OCI-LY7 (cell line): Measurements from ENCODE around the gene ATP11A. TPM values are rescaled to one million over a fixed set of nuclear protein-coding genes. Genes with fewer than 3 reads are reported as not detected.
"Not testable (repeated sequence)": the region's sequence is repeated elsewhere in the genome, so short reads cannot be mapped to it uniquely, and the experiment has no call there.

Source experiments
- BruUV-seq: library from RNA; stranded (reverse); fragments of 400-500 nt; replicated peaks from 2 replicates; lab custom pipeline; 2021; lab: Mats Ljungman, UMichigan
- CTCF ChIA-PET: fragments of 300-600 bp; sonication (Branson Sonifier 250); formaldehyde crosslinking; loops from one replicate; lab custom pipeline; 2022; ENCODE audit warnings: antibody characterized with exemption; ENCODE audit not compliant: unreplicated experiment; lab: Charles Lee
- POLR2A ChIA-PET: fragments of 300-600 bp; sonication (Branson Sonifier 250); formaldehyde crosslinking; loops from one replicate; lab custom pipeline; 2022; ENCODE audit warnings: antibody characterized with exemption; lab: Charles Lee
- DNase-seq: peaks from one replicate; pipeline ENCODE4 v3.0.0-alpha.2; 2015; ENCODE audit warnings: low spot score
- H2AFZ ChIP-seq: fragments of 200-600 bp; sonication (generic), shearing (Covaris generic); 2 replicates; pipeline ENCODE4 v1.6.1; 2014; ENCODE audit warnings: mild to moderate bottlenecking, antibody characterized with exemption, low read length, moderate library complexity
- H3K27ac ChIP-seq: fragments of 200-600 bp; sonication (generic); 2 replicates; pipeline ENCODE4 v1.5.1; 2014; ENCODE audit warnings: mixed run types, low read depth, mild to moderate bottlenecking, moderate library complexity, low read length, inconsistent platforms; ENCODE audit not compliant: poor library complexity, severe bottlenecking
- H3K36me3 ChIP-seq: fragments of 200-600 bp; sonication (generic); 2 replicates; pipeline ENCODE4 v1.6.1; 2014; ENCODE audit warnings: mild to moderate bottlenecking, antibody characterized with exemption, low read length, moderate library complexity, mixed read lengths; ENCODE audit not compliant: insufficient read depth
- H3K4me1 ChIP-seq: fragments of 200-600 bp; sonication (generic); 2 replicates; pipeline ENCODE4 v1.5.1; 2014; ENCODE audit warnings: mild to moderate bottlenecking, low read length; ENCODE audit not compliant: insufficient read depth, poor library complexity, severe bottlenecking
- H3K4me2 ChIP-seq: fragments of 200-600 bp; sonication (generic); 2 replicates; pipeline ENCODE4 v1.6.1; 2014; ENCODE audit warnings: mild to moderate bottlenecking, low read length
- H3K4me3 ChIP-seq: fragments of 200-600 bp; sonication (generic); 2 replicates; pipeline ENCODE4 v1.5.1; 2014; ENCODE audit warnings: mild to moderate bottlenecking, low read depth, low read length; ENCODE audit not compliant: poor library complexity, severe bottlenecking
- H3K79me2 ChIP-seq: fragments of 200-600 bp; sonication (generic); 2 replicates; pipeline ENCODE4 v1.6.1; 2016; ENCODE audit warnings: low read depth, mild to moderate bottlenecking, low read length, moderate library complexity, mixed read lengths; ENCODE audit not compliant: insufficient read depth
- H3K9me2 ChIP-seq: fragments of 200-600 bp; sonication (generic); 2 replicates; pipeline ENCODE4 v1.6.1; 2016; ENCODE audit warnings: mild to moderate bottlenecking, low read length, mixed read lengths; ENCODE audit not compliant: insufficient read depth
- H3K9me3 ChIP-seq: fragments of 200-600 bp; sonication (generic); 2 replicates; pipeline ENCODE4 v1.6.1; 2014; ENCODE audit warnings: mild to moderate bottlenecking, mixed run types, low read length, mixed read lengths
- H4K20me1 ChIP-seq: fragments of 200-600 bp; sonication (generic); 2 replicates; pipeline ENCODE4 v1.6.1; 2014; ENCODE audit warnings: mild to moderate bottlenecking, antibody characterized with exemption, low read length, moderate library complexity, mixed read lengths; ENCODE audit not compliant: insufficient read depth
- CTCF ChIP-seq: fragments of 200-600 bp; sonication (generic); conservative IDR thresholded peaks from 2 replicates; pipeline ENCODE4 v1.5.1; 2014; ENCODE audit warnings: mild to moderate bottlenecking, antibody characterized with exemption, low read length, moderate library complexity, mixed read lengths
- EZH2phosphoT487 ChIP-seq: fragments of 200-600 bp; sonication (generic); IDR thresholded peaks from 2 replicates; pipeline ENCODE4 v1.6.1; 2018; ENCODE audit warnings: low read depth, borderline replicate concordance, mild to moderate bottlenecking, mixed run types, antibody characterized with exemption, low read length, moderate library complexity, mixed read lengths
- intact Hi-C: fragments of 100-400 bp; cut with micrococcal nuclease; formaldehyde crosslinking; loops from one replicate; pipeline ENCODE4 v1.10.0; 2022; ENCODE audit not compliant: unreplicated experiment
- total RNA-seq, 2 experiments: library from RNA; depleted of rRNA in 1 of 2; stranded (reverse); fragments of >200 nt in 1 of 2; shearing (Covaris generic) in 1 of 2; gene quantifications; 2 replicates each; pipeline ENCODE4 v1.2.3, GENCODE V29; 2014 to 2022

ATP11A gene
- total RNA-seq, 2 experiments from 2014 or later: 8.8 to 23.1 TPM

GRCh38 chr13:112675366-112675756 is 14.5 kb upstream of the ATP11A start:
- intact Hi-C loops: no loop called here
- H3K9me2 ChIP-seq: no peaks in the 10 kb centered on the region
- H3K4me3 ChIP-seq: no peak overlapping the region
- no peak overlapping the region for H3K27ac ChIP-seq
- no peaks in the 10 kb centered on the region for H3K36me3 ChIP-seq
- no peak overlapping the region for H2AFZ ChIP-seq
- no peak for DNase-seq
- H3K4me1 ChIP-seq: no peaks in the 10 kb centered on the region
- POLR2A ChIA-PET: no interaction called here
- no peaks in the 10 kb centered on the region for H3K9me3 ChIP-seq
- no peak overlapping the region for H3K4me2 ChIP-seq
- no peaks in the 10 kb centered on the region for H3K79me2 ChIP-seq
- BruUV-seq: no TSS peak
- no peaks in the 10 kb centered on the region for H4K20me1 ChIP-seq
- CTCF ChIA-PET: no interaction called here
- TF ChIP-seq EZH2phosphoT487 (no peak), CTCF (no peak)

GRCh38 chr13:112677421-112677962 is 12.3 kb upstream of the ATP11A start:
- CTCF ChIA-PET, BruUV-seq, H3K79me2 ChIP-seq, H3K9me3 ChIP-seq, intact Hi-C loops, DNase-seq, H3K4me2 ChIP-seq, H3K36me3 ChIP-seq, H2AFZ ChIP-seq, H4K20me1 ChIP-seq, POLR2A ChIA-PET, H3K9me2 ChIP-seq, H3K4me1 ChIP-seq, H3K4me3 ChIP-seq, H3K27ac ChIP-seq: not testable (repeated sequence)

- intact Hi-C loops: no loop called here
- H3K36me3 ChIP-seq: no peaks in the 10 kb centered on the region
- H4K20me1 ChIP-seq: no peaks in the 10 kb centered on the region
- no peak overlapping the region for H2AFZ ChIP-seq
- ChIA-PET POLR2A (no interaction called here), CTCF (interaction anchor here (0.6 kb wide), 1 partner anchor 465 kb away, joined by 4 read pairs; no protein-coding TSS in a partner anchor)
- DNase-seq: no peak
- TF ChIP-seq CTCF (no peak), EZH2phosphoT487 (no peak)
- H3K9me2 ChIP-seq: no peaks in the 10 kb centered on the region
- H3K4me3 ChIP-seq: no peak overlapping the region
- no peak overlapping the region for H3K4me2 ChIP-seq
- no peak overlapping the region for H3K27ac ChIP-seq
- no peaks in the 10 kb centered on the region for H3K79me2 ChIP-seq
- H3K9me3 ChIP-seq: no peaks in the 10 kb centered on the region
- no TSS peak for BruUV-seq
- no peaks in the 10 kb centered on the region for H3K4me1 ChIP-seq
These were observed 10.5 kb upstream of the ATP11A start for GRCh38 chr13:112679381-112679780.
